H1 (cell line): ENCODE measurements around the gene OR2C1.

Source experiments
- BRCA1 ChIP-seq: IDR thresholded peaks from 2 replicates; pipeline ENCODE4 v1.6.1; 2012; ENCODE audit warnings: low read depth, low read length, improper control_type of control experiment
- TF ChIP-seq, protein P1 (sequence below), 3 experiments: IDR thresholded peaks; 1 replicate in 2 of 3; 2 replicates in 1 of 3; pipeline versions ENCODE4 v1.5.1 to v1.6.1; 2011; ENCODE audit warnings: low read length in 3 of 3, mild to moderate bottlenecking in 3 of 3, inconsistent platforms in 2 of 3, low read depth in 1 of 3, moderate library complexity in 1 of 3; ENCODE audit not compliant: insufficient read depth in 1 of 3; ENCODE audit errors: control extremely low read depth in 1 of 3

DNA sequence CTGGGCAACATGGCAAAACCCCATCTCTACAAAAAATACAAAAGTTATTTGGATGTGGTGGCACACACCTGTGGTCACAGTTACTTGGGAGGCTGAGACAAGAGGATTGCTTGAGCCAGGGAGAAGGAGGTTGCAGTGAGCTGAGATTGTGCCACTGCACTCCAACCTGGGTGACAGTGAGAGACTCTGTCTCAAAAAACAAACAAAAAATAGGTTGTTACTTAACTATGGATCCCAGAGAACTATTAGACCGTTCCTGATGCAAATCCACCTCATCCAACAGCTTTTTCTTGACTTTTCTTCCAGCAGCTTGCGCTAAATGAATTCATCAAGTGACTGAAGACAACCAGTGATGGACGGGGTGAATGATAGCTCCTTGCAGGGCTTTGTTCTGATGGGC, at the start of gene OR2C1:
- TF ChIP-seq, protein P1, sequence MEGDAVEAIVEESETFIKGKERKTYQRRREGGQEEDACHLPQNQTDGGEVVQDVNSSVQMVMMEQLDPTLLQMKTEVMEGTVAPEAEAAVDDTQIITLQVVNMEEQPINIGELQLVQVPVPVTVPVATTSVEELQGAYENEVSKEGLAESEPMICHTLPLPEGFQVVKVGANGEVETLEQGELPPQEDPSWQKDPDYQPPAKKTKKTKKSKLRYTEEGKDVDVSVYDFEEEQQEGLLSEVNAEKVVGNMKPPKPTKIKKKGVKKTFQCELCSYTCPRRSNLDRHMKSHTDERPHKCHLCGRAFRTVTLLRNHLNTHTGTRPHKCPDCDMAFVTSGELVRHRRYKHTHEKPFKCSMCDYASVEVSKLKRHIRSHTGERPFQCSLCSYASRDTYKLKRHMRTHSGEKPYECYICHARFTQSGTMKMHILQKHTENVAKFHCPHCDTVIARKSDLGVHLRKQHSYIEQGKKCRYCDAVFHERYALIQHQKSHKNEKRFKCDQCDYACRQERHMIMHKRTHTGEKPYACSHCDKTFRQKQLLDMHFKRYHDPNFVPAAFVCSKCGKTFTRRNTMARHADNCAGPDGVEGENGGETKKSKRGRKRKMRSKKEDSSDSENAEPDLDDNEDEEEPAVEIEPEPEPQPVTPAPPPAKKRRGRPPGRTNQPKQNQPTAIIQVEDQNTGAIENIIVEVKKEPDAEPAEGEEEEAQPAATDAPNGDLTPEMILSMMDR (IDR thresholded peaks at IDR 0.05; ENCODE audit: control extremely low read depth in 1 of 3, insufficient read depth in 1 of 3, low read depth in 1 of 3, low read length in 3 of 3) = no peak
- no peak for TF ChIP-seq BRCA1
